ENCODE results near the gene ABLIM2.

DNA sequence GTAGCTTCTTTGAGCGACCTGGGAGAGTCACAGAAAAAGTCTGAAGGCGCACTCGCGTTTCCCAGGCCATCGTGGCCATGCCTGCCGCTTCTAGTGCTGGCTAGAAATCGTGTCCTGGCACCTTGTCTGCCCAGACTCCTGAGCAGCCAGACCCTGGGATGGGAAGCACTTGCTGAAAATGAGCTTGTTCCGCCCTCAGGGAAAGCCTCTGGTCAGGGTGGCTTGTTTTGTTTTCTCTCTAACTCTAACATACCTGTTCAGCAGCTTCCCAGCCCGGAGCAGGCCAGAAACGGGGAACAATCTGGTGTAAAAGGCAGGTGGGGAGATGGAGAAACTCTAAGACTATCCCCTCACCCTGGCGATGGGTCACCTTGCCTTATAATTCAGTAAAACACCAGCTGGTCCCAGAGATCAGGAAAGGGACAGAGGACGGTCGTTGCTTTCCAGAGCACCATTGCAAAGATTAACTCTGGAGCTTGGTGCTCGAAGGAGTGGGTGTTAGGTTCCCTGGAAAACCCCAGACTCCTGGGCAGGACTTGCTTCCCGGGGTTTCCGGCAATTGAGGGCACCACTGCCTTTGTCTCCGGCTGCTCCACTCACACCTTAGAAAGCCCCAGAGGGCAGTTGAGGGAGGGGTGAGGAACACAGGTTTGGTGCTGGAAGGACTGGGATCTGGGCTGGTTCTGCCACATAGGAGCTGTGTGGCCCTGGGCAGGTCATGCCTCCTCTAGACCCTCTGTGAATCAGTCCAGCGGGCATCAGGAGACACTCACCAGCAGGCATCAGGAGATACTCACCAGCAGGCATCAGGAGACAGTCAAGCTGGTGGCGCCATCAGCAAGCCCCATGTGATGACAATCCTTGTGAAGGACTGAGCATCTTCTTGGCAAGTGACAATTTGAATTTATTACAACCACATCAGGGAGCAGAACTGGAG is 36.0 kb upstream of the ABLIM2 start:
- no peak for TF ChIP-seq POLR2A (IDR thresholded peaks at IDR 0.05)
- TF ChIP-seq, protein P1, sequence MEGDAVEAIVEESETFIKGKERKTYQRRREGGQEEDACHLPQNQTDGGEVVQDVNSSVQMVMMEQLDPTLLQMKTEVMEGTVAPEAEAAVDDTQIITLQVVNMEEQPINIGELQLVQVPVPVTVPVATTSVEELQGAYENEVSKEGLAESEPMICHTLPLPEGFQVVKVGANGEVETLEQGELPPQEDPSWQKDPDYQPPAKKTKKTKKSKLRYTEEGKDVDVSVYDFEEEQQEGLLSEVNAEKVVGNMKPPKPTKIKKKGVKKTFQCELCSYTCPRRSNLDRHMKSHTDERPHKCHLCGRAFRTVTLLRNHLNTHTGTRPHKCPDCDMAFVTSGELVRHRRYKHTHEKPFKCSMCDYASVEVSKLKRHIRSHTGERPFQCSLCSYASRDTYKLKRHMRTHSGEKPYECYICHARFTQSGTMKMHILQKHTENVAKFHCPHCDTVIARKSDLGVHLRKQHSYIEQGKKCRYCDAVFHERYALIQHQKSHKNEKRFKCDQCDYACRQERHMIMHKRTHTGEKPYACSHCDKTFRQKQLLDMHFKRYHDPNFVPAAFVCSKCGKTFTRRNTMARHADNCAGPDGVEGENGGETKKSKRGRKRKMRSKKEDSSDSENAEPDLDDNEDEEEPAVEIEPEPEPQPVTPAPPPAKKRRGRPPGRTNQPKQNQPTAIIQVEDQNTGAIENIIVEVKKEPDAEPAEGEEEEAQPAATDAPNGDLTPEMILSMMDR (IDR thresholded peaks at IDR 0.05) = no peak
